GM19452 (cell line): ENCODE measurements around the gene CDC45.

Source experiments
- ATAC-seq: cut with Tn5 transposase; IDR thresholded peaks from one replicate; pipeline ENCODE4 v1.9.1; 2021; ENCODE audit not compliant: unreplicated experiment

CDC45 gene

GRCh38 chr22:19492504-19493174 is 12.9 kb downstream of the CDC45 start:
- no peak for ATAC-seq

GRCh38 chr22:19494001-19494560 is 14.4 kb downstream of the CDC45 start:
- no peak for ATAC-seq

GRCh38 chr22:19494676-19495173 is 15.0 kb downstream of the CDC45 start:
- ATAC-seq: no peak

GRCh38 chr22:19495562-19496323 is 16.0 kb downstream of the CDC45 start:
- ATAC-seq: no peak

- no peak for ATAC-seq
Measured at GRCh38 chr22:19496324-19496630, 16.6 kb downstream of the CDC45 start.

- no peak for ATAC-seq
Measured at GRCh38 chr22:19497245-19497644, 17.5 kb downstream of the CDC45 start.

GRCh38 chr22:19498154-19498865 is 18.6 kb downstream of the CDC45 start:
- ATAC-seq: no peak

GRCh38 chr22:19498866-19499190 is 19.1 kb downstream of the CDC45 start:
- ATAC-seq: no peak

- ATAC-seq: no peak
Measured at GRCh38 chr22:19499236-19499879, 19.6 kb downstream of the CDC45 start.

- ATAC-seq: no peak
Measured at GRCh38 chr22:19499880-19500242, 20.1 kb downstream of the CDC45 start.

GRCh38 chr22:19501897-19502447 is 22.3 kb downstream of the CDC45 start:
- ATAC-seq: no peak

GRCh38 chr22:19503367-19503766 is 23.6 kb downstream of the CDC45 start:
- no peak for ATAC-seq

- no peak for ATAC-seq
Measured at GRCh38 chr22:19503869-19504268, 24.1 kb downstream of the CDC45 start.

- no peak for ATAC-seq
Measured at GRCh38 chr22:19504900-19505734, 25.4 kb downstream of the CDC45 start.

GRCh38 chr22:19505735-19506126 is 26.0 kb downstream of the CDC45 start:
- ATAC-seq: no peak

- ATAC-seq: no peak
Measured at GRCh38 chr22:19506212-19506611, 26.5 kb downstream of the CDC45 start.

- no peak for ATAC-seq
Measured at GRCh38 chr22:19507534-19507861, 27.8 kb downstream of the CDC45 start.

- ATAC-seq: no peak
Measured at GRCh38 chr22:19508024-19508776, 28.5 kb downstream of the CDC45 start.

- ATAC-seq: no peak
Measured at GRCh38 chr22:19509191-19509590, 29.5 kb downstream of the CDC45 start.

GRCh38 chr22:19509923-19510322 is 30.2 kb downstream of the CDC45 start:
- ATAC-seq: no peak
